HG03039 (cell line): ENCODE data around the gene RNU1-3.
"Not testable (repeated sequence)": the region's sequence is repeated elsewhere in the genome, so short reads cannot be mapped to it uniquely, and the experiment has no call there.

Experiments used
- ATAC-seq: cut with Tn5 transposase; IDR thresholded peaks from one replicate; pipeline ENCODE4 v1.9.1; 2021; ENCODE audit warnings: mild to moderate bottlenecking, moderate library complexity; ENCODE audit not compliant: unreplicated experiment

RNU1-3 gene

GRCh38 chr1:16658234-16658633, 8.5 kb downstream of the RNU1-3 start:
- not testable (repeated sequence) for ATAC-seq

- ATAC-seq: not testable (repeated sequence)
Measured at GRCh38 chr1:16656981-16657683, 9.6 kb downstream of the RNU1-3 start.

DNA sequence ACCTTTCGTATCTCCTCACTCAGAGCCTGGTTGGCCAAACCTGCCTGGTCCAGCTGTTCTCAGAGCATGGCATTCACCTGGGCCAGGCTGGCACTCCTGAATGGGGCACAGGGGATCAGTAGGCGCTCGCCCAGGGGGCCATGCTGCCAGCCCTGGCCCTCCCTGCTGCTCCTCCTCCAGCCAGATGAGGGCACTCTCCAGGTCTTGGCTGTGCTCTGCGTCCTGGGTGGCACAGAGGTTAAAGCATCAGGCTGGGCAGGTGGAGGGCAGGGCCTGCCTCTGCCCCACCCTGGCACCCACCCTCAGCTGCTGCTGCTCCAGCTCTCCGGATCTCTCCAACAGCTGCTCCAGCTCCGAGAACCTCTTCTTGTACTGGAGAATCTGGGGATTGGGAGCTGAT, 10.2 kb downstream of the RNU1-3 start:
- not testable (repeated sequence) for ATAC-seq

DNA sequence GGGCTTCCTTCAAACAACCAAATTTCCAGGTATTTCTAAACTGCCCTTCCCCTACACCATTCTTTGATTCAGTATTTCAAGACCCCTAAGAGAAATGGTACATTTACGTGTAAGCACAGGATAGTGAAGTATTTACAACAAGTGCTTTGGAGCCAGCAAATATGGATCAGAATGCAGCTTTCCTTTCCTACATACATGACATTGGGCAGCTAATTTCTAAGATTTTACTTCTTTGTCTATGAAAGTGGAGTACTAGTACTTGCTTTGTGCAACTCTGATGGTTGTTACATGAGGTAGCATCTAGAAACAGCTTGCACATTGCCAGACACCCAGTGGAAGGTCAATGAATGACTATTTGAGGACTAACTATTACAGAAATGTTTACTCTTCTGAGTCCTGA, 15.2 kb downstream of the RNU1-3 start:
- ATAC-seq: not testable (repeated sequence)

- ATAC-seq: not testable (repeated sequence)
Measured at GRCh38 chr1:16649960-16650359, 16.8 kb downstream of the RNU1-3 start.

- ATAC-seq: not testable (repeated sequence)
Measured at GRCh38 chr1:16649390-16649789, 17.4 kb downstream of the RNU1-3 start.

DNA sequence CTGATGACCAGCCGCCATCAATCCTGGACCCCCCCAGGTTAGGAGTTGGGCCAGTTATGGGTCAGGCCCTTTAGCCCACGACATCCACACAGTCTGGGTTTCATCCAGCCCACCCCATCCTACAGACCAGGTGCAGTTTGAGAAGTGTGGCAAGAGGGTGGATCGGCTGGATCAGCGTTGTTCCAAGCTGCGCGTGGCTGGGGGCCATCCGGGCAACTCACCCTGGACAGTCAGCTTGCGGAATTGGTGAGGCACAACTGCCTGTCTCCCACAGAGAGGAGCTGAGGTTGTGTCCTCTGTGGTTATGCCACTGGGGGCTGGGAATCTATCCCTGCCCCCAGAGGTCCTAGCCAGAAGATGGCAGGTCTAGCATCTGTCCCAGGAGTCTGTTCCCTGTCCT, 18.0 kb downstream of the RNU1-3 start:
- ATAC-seq: not testable (repeated sequence)

GRCh38 chr1:16648250-16648649, 18.5 kb downstream of the RNU1-3 start:
- ATAC-seq: not testable (repeated sequence)

DNA sequence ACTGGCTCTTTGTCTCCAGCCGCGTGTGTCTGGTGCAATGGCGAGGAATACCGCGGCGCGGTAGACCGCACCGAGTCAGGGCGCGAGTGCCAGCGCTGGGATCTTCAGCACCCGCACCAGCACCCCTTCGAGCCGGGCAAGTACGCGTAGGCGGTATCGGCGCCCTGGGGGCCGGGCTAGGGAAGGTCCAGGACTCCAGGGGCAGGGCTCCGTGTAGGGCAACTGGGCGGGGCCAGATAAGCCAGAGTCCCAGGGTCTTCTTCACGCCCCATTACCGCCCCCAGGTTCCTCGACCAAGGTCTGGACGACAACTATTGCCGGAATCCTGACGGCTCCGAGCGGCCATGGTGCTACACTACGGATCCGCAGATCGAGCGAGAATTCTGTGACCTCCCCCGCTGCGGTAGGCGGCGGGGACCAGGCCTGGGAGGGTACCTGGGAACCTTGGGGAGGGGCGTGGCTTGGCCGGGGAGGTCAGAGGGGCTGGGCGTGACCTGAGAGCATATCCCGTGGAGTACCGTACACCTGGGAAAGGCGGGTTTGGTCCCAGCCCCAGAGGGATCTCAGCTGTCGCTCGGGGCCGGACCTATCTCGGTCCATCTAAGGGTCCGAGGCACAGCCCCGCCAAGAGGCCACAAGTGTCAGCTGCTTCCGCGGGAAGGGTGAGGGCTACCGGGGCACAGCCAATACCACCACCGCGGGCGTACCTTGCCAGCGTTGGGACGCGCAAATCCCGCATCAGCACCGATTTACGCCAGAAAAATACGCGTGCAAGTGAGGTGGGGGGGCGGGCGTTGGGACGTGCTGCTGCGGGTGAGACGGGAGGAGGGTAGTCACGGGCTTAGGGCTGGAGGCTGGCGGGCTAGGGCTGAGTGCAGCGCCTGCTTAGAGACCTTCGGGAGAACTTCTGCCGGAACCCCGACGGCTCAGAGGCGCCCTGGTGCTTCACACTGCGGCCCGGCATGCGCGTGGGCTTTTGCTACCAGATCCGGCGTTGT, 19.3 kb downstream of the RNU1-3 start:
- ATAC-seq: not testable (repeated sequence)

- ATAC-seq: not testable (repeated sequence)
Measured at GRCh38 chr1:16646716-16647115, 20.0 kb downstream of the RNU1-3 start.

- ATAC-seq: not testable (repeated sequence)
Measured at GRCh38 chr1:16646061-16646664, 20.6 kb downstream of the RNU1-3 start.

GRCh38 chr1:16645271-16646060, 21.3 kb downstream of the RNU1-3 start:
- ATAC-seq: not testable (repeated sequence)

- peak; percentile 59 for ATAC-seq
Measured at GRCh38 chr1:16644482-16645270, 22.1 kb downstream of the RNU1-3 start.

- ATAC-seq: peak; percentile 20
Measured at GRCh38 chr1:16644193-16644481, 22.6 kb downstream of the RNU1-3 start.

DNA sequence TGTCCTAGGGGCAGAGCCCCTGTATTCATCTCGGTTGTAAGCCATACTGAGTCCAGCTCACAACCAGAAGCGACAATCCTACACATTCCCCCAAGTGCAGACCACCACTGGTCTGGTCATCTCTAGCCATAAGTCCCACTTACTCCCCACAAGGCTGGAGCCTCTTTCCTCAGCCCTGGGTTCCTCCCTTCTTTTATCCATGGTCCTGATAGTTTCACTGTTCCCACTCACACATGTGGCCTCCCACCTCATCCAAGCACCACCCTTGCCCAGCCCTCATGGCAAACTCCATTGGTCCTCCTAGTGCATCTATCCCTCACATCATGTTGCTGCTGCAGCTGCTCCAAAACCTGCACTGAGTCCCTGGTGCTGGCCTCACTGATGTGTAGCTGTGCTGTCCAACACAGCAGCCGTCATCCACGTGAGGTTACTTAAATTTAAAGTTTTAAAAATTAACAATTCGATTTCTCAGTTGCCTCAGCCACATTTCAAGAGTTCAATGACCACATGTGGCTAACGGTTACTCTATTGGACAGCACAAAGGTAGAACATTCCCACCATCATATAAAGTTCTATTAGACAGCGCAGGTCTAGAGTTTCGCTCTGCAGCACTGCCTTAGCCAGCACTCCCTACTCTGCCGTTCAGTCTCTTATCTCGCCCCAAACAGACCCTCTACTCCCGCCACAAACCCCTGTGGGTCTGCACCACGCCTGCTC, 23.1 kb downstream of the RNU1-3 start:
- not testable (repeated sequence) for ATAC-seq

DNA sequence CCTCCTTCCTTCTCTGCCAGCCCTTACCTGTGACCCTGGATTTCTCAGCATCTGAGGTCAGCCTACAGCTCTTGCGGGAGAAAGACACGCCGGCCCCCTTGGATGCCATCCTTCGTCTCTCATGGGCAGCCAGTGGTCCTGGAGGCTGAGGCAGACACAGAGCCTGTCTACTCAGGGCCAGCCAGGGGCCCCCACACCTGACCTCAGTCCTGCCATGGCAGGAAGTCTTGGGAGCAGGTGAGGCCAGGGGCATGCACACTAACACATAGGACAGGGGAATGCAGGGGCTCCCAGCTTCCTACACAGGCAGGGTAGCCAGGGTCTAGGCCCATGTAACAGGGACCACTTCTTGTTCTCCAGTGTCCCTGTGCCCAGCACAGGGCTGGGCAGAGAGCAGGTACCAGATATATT, 23.7 kb downstream of the RNU1-3 start:
- not testable (repeated sequence) for ATAC-seq

DNA sequence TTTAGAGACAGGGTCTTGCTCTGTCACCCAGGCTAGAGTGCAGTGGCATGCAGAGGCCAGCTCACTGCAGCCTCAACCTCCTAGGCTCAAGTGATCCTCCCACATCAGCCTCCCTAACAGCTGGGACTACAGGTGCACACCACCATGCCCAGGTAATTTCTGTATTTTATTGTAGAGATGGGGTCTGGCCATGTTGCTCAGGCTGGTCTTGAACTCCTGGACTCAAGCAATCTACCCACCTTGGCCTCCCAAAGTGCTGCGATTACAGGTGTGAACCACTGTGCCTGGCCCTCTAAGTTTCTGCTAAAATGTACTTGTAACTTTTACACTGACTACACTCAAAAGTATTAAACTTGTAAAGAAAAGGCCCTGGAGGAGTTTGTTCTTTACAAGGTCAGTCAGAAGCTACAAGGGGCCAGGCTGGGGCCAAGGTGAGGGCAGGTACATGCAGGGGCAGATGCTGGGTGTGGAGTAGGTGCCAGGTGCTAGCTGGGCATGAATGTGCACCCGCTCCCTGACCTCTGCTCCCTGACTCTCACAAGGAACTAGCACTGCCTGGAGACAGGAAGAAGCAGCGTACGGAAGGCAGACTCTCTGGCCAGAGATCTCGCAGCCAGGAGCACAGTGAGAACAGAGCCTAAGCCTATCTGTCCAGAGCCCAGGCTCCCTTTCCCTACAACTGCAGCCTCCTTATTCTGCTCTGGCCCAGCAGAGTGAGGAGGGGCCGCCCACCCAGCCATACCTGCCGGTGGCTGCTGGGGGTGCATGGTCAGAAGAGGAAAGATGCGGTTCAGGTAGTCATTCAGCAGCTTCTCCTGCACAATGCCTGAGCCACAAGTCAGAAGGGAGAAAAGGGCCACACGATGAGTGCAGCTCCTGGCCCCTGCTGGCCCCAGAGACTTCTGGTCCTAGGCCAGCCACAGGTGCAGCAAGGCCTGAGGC, 24.5 kb downstream of the RNU1-3 start:
- not testable (repeated sequence) for ATAC-seq
